ENCODE results near the gene DNAJC17. TPM values are rescaled to one million over a fixed set of nuclear protein-coding genes. Genes with fewer than 3 reads are reported as not detected.
A peak's percentile ranks its signal among the peaks of the same experiment; 100 is the strongest.

DNAJC17 gene
- total and polyA plus RNA-seq, 2 of the 13 experiments (the other 11 are each of a cell fraction or from before 2014, with no cell fraction given): 22.2 to 26.5 TPM

DNA sequence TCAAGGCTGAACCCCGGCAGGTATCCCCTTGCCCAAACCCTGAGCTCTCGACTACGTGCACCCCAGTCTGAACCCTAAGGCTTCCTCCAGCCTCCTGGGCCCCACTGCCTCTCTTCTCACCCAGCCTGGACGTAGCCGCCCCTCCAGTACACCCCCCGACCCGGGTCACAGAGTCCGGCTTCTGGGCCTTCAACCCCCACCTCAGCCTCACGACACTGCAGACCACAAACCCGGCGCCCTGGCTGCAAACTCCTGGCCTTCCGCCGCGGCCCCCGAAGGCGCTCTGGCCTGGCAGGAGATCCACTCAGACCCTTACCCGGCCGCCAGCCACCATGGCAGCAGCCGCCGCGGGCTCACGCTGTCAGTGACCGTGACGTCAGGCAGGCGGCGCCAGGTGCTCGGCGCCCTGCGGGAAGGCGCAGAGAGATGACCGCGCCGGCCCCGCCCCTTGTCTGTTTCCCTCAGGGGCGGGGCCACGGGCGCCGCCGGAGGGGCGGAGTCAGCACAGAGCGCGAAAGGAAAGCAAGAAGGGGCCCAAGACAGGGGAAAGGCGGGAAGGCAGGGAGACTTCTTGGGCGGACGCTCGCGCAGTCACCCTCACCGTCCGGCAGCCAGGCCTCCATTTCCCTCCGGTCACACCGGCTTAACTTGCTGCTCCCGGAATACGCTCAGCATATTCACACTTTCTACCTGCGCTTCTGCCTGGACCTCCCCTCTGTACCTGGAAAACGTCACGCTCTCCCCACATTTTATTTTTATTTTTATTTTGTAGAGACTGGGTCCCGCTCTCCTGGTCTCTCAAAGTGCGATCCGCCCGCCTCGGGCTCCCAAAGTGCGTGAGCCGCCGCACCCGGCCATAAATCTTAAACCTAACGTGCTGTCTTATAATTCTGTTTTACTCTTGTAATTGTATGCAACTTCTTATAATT is 52.1 kb downstream of the DNAJC17 start, which contains the start of gene RMDN3 (continued):
- TF ChIP-seq, protein P1, sequence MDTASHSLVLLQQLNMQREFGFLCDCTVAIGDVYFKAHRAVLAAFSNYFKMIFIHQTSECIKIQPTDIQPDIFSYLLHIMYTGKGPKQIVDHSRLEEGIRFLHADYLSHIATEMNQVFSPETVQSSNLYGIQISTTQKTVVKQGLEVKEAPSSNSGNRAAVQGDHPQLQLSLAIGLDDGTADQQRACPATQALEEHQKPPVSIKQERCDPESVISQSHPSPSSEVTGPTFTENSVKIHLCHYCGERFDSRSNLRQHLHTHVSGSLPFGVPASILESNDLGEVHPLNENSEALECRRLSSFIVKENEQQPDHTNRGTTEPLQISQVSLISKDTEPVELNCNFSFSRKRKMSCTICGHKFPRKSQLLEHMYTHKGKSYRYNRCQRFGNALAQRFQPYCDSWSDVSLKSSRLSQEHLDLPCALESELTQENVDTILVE (CRISPR knock-in tag; IDR thresholded peaks at IDR 0.05): peak; percentile 28; the same call in 1 of the 2 replicates
- TF ChIP-seq, protein P2, sequence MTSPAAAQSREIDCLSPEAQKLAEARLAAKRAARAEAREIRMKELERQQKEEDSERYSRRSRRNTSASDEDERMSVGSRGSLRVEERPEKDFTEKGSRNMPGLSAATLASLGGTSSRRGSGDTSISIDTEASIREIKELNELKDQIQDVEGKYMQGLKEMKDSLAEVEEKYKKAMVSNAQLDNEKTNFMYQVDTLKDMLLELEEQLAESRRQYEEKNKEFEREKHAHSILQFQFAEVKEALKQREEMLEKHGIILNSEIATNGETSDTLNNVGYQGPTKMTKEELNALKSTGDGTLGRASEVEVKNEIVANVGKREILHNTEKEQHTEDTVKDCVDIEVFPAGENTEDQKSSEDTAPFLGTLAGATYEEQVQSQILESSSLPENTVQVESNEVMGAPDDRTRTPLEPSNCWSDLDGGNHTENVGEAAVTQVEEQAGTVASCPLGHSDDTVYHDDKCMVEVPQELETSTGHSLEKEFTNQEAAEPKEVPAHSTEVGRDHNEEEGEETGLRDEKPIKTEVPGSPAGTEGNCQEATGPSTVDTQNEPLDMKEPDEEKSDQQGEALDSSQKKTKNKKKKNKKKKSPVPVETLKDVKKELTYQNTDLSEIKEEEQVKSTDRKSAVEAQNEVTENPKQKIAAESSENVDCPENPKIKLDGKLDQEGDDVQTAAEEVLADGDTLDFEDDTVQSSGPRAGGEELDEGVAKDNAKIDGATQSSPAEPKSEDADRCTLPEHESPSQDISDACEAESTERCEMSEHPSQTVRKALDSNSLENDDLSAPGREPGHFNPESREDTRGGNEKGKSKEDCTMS (CRISPR knock-in tag; conservative IDR thresholded peaks at IDR 0.05): no peak
- TF ChIP-seq MBD4 (IDR thresholded peaks at IDR 0.05; ENCODE audit: borderline replicate concordance, low read length) (no peak), MTF2 (CRISPR knock-in tag; IDR thresholded peaks at IDR 0.05; ENCODE audit: borderline replicate concordance) (no peak), PRMT3 (CRISPR knock-in tag; IDR thresholded peaks at IDR 0.05; ENCODE audit: borderline replicate concordance, low read depth) (no peak), ZNF432 (CRISPR knock-in tag; IDR thresholded peaks at IDR 0.05; ENCODE audit: borderline replicate concordance) (no peak), ZNF780A (CRISPR knock-in tag; IDR thresholded peaks at IDR 0.05) (no peak), TBL1XR1 (IDR thresholded peaks at IDR 0.05; ENCODE audit: borderline replicate concordance, low read length, partially characterized antibody) (no peak), KAT8 (CRISPR knock-in tag; IDR thresholded peaks at IDR 0.05) (peak; percentile 95), SRY (CRISPR knock-in tag; IDR thresholded peaks at IDR 0.05) (no peak; the same call in 1 of the 2 replicates), GTF2F1 (IDR thresholded peaks at IDR 0.05; ENCODE audit: low read length) (no peak), U2AF1 (optimal IDR thresholded peaks at IDR 0.05; ENCODE audit: low read depth, low read length) (no peak), RBAK (CRISPR knock-in tag; IDR thresholded peaks at IDR 0.05) (no peak)
- TF ChIP-seq, protein P3, sequence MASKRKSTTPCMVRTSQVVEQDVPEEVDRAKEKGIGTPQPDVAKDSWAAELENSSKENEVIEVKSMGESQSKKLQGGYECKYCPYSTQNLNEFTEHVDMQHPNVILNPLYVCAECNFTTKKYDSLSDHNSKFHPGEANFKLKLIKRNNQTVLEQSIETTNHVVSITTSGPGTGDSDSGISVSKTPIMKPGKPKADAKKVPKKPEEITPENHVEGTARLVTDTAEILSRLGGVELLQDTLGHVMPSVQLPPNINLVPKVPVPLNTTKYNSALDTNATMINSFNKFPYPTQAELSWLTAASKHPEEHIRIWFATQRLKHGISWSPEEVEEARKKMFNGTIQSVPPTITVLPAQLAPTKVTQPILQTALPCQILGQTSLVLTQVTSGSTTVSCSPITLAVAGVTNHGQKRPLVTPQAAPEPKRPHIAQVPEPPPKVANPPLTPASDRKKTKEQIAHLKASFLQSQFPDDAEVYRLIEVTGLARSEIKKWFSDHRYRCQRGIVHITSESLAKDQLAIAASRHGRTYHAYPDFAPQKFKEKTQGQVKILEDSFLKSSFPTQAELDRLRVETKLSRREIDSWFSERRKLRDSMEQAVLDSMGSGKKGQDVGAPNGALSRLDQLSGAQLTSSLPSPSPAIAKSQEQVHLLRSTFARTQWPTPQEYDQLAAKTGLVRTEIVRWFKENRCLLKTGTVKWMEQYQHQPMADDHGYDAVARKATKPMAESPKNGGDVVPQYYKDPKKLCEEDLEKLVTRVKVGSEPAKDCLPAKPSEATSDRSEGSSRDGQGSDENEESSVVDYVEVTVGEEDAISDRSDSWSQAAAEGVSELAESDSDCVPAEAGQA (IDR thresholded peaks at IDR 0.05; ENCODE audit: low read depth): peak; percentile 96
- TF ChIP-seq, protein P3 (CRISPR knock-in tag; IDR thresholded peaks at IDR 0.05; ENCODE audit: borderline replicate concordance): no peak
- TF ChIP-seq, protein P4, sequence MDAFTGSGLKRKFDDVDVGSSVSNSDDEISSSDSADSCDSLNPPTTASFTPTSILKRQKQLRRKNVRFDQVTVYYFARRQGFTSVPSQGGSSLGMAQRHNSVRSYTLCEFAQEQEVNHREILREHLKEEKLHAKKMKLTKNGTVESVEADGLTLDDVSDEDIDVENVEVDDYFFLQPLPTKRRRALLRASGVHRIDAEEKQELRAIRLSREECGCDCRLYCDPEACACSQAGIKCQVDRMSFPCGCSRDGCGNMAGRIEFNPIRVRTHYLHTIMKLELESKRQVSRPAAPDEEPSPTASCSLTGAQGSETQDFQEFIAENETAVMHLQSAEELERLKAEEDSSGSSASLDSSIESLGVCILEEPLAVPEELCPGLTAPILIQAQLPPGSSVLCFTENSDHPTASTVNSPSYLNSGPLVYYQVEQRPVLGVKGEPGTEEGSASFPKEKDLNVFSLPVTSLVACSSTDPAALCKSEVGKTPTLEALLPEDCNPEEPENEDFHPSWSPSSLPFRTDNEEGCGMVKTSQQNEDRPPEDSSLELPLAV (CRISPR knock-in tag; conservative IDR thresholded peaks at IDR 0.05; ENCODE audit: low read depth): no peak
- TF ChIP-seq, protein P5, sequence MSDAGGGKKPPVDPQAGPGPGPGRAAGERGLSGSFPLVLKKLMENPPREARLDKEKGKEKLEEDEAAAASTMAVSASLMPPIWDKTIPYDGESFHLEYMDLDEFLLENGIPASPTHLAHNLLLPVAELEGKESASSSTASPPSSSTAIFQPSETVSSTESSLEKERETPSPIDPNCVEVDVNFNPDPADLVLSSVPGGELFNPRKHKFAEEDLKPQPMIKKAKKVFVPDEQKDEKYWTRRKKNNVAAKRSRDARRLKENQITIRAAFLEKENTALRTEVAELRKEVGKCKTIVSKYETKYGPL (CRISPR knock-in tag; IDR thresholded peaks at IDR 0.05): no peak

All from HepG2 (cell line).